HepG2 (cell line): ENCODE results near the gene ACTN2.

Experiments used
- MAZ ChIP-seq, 2 experiments: sonication (generic) in 1 of 2; formaldehyde crosslinking in 1 of 2; IDR thresholded peaks; 2 replicates each; pipeline versions ENCODE4 v1.5.0 to v1.6.1; 2012 to 2020; ENCODE audit warnings: low read depth in 2 of 2, mild to moderate bottlenecking in 2 of 2, borderline replicate concordance in 1 of 2, improper control_type of control experiment in 1 of 2, low read length in 1 of 2, missing genetic modification reagents in 1 of 2, moderate library complexity in 1 of 2
- POLR2AphosphoS5 ChIP-seq: IDR thresholded peaks from 2 replicates; pipeline ENCODE4 v1.6.1; 2012; ENCODE audit warnings: low read depth, low read length
- SP4 ChIP-seq: sonication (generic); formaldehyde crosslinking; IDR thresholded peaks from 2 replicates; pipeline ENCODE4 v1.8.1; 2023; ENCODE audit warnings: mild to moderate bottlenecking, missing genetic modification reagents
- ZSCAN29 ChIP-seq: sonication (generic); formaldehyde crosslinking; conservative IDR thresholded peaks from 2 replicates; pipeline ENCODE4 v1.4.0; 2020; ENCODE audit warnings: mild to moderate bottlenecking, missing genetic modification reagents
- TF ChIP-seq, protein P1 (sequence below): sonication (generic); formaldehyde crosslinking; IDR thresholded peaks from 2 replicates; pipeline ENCODE4 v1.5.0; 2020; ENCODE audit warnings: mild to moderate bottlenecking, missing genetic modification reagents, moderate library complexity

DNA sequence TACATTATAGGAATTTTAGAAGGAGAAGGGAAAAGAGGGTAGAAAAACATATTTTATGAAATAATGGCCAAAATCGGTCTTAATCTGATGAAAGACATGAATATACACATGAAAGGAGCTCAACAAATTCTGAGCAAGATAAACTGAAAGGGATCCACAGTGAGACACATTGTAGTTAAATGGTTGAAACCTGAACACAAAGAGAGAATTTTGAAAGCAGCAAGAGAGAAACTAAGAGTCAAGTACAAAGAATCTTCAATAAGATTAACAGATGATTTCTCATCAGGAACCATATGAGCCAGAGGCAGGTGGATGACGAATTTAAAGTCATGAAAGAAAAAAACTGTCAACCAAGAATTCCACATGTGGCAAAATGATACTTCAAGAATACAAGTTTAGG, 93.0 kb downstream of the ACTN2 start:
- TF ChIP-seq SP4 (no peak), POLR2AphosphoS5 (no peak), MAZ (IDR thresholded peaks at IDR 0.05; ENCODE audit: borderline replicate concordance, low read depth, low read length) (no peak), MAZ (CRISPR knock-in tag; IDR thresholded peaks at IDR 0.05; ENCODE audit: low read depth) (no peak), ZSCAN29 (CRISPR knock-in tag) (no peak)
- TF ChIP-seq, protein P1, sequence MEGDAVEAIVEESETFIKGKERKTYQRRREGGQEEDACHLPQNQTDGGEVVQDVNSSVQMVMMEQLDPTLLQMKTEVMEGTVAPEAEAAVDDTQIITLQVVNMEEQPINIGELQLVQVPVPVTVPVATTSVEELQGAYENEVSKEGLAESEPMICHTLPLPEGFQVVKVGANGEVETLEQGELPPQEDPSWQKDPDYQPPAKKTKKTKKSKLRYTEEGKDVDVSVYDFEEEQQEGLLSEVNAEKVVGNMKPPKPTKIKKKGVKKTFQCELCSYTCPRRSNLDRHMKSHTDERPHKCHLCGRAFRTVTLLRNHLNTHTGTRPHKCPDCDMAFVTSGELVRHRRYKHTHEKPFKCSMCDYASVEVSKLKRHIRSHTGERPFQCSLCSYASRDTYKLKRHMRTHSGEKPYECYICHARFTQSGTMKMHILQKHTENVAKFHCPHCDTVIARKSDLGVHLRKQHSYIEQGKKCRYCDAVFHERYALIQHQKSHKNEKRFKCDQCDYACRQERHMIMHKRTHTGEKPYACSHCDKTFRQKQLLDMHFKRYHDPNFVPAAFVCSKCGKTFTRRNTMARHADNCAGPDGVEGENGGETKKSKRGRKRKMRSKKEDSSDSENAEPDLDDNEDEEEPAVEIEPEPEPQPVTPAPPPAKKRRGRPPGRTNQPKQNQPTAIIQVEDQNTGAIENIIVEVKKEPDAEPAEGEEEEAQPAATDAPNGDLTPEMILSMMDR (CRISPR knock-in tag) = no peak
